Ovary (tissue), 3 donors: ENCODE measurements around the gene LRCH1.

Source experiments
- EP300 ChIP-seq: sonication (generic); formaldehyde crosslinking; IDR thresholded peaks from one replicate; pipeline ENCODE4 v1.6.1; 2017; ENCODE audit warnings: antibody characterized with exemption
- POLR2A ChIP-seq: fragments of 450-650 bp; IDR thresholded peaks from one replicate; pipeline ENCODE4 v1.6.1; 2017; ENCODE audit warnings: antibody characterized with exemption, mild to moderate bottlenecking, moderate library complexity
- TF ChIP-seq, protein P1 (sequence below), 3 donors: fragments of 450-650 bp in 2 of 3; fragments of 200-600 bp in 1 of 3; IDR thresholded peaks; one replicate each; pipeline versions ENCODE4 v1.5.1 to v1.8.0; 2016 to 2022; ENCODE audit warnings: antibody characterized with exemption in 3 of 3, mild to moderate bottlenecking in 1 of 3
- donor health status: DM: no; HTN: no; CAD: no.

GRCh38 chr13:46553521-46553885, 533 bp downstream of the LRCH1 start:
- TF ChIP-seq, protein P1, sequence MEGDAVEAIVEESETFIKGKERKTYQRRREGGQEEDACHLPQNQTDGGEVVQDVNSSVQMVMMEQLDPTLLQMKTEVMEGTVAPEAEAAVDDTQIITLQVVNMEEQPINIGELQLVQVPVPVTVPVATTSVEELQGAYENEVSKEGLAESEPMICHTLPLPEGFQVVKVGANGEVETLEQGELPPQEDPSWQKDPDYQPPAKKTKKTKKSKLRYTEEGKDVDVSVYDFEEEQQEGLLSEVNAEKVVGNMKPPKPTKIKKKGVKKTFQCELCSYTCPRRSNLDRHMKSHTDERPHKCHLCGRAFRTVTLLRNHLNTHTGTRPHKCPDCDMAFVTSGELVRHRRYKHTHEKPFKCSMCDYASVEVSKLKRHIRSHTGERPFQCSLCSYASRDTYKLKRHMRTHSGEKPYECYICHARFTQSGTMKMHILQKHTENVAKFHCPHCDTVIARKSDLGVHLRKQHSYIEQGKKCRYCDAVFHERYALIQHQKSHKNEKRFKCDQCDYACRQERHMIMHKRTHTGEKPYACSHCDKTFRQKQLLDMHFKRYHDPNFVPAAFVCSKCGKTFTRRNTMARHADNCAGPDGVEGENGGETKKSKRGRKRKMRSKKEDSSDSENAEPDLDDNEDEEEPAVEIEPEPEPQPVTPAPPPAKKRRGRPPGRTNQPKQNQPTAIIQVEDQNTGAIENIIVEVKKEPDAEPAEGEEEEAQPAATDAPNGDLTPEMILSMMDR (IDR thresholded peaks at IDR 0.05) = no peak
- TF ChIP-seq POLR2A (no peak), EP300 (no peak)
